CD4-positive, alpha-beta T cell treated with Interleukin-17A for 1 hour (primary cell): ENCODE data around the gene BAZ1A.
A peak's percentile ranks its signal among the peaks of the same experiment; 100 is the strongest.

ENCODE experiments used
- DNase-seq: peaks from one replicate; pipeline ENCODE4 v3.0.0-alpha.2; 2020

BAZ1A gene

GRCh38 chr14:34714320-34715126 is 160.6 kb downstream of the BAZ1A start, which contains the start of gene CFL2:
Gene CFL2 (minus strand): TSS chr14:34714593. CDS start chr14:34714540, 53 bp downstream.
- peak; percentile 84 for DNase-seq

- DNase-seq = peak; percentile 30
Observed at GRCh38 chr14:34713681-34714319, 161.4 kb downstream of the BAZ1A start.

GRCh38 chr14:34713122-34713680 is 162.0 kb downstream of the BAZ1A start:
- DNase-seq = no peak

- no peak for DNase-seq
Observed at GRCh38 chr14:34711796-34712712, 163.1 kb downstream of the BAZ1A start.

- DNase-seq = no peak
Observed at GRCh38 chr14:34711169-34711568, 164.0 kb downstream of the BAZ1A start.

GRCh38 chr14:34710744-34711143 is 164.4 kb downstream of the BAZ1A start:
- DNase-seq = no peak

GRCh38 chr14:34710006-34710405 is 165.2 kb downstream of the BAZ1A start:
- no peak for DNase-seq

GRCh38 chr14:34707722-34708121 is 167.4 kb downstream of the BAZ1A start:
- no peak for DNase-seq
